ENCODE measurements around the gene CYP27A1.
A peak's percentile ranks its signal among the peaks of the same experiment; 100 is the strongest.

DNA sequence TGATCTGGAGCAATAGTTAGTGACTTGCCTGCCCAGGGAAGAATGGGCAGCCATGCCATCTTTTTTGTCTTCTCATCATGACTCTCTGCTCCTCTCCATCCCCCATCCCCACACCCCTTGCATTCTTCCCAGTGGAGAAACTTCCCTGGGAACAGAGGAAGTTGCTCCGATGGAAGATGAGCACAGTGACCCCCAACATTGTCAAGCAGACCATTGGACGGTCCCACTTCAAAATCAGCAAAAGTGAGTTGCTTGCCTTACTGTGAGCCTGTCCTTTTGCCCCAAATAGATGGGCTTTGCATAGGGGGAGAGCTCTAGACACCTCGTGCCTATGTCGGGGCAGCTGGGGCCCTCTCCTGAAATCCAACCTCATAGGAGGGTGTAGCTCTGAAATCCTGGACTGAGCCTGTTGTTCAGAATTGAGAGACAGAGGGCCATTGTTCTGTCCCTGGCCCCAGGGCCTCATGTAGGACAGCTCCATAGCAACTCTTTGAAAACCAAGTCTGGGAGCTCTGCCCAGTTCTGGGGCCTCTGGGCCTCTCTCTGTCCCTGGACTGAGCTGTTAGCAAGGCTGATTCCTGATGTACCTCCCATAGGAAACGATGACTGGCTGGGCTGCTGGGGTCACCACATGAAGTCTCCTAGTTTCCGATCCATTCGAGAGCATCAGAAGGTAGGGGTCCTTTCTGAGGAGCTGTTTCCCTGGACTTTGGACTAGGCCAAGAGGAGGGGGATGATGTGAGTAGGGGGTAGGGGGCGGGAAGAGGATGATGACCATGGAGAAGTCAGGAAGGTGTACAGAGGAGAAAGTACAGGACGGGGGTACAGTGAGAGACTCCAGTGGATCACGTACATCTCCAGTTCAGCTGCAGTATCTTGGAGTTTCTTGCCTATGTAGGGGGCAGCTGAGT lies 36.1 kb upstream of the CYP27A1 start:
- TF ChIP-seq CTCF (IDR thresholded peaks at IDR 0.05; ENCODE audit: low read depth, low read length, missing input control), result no peak
- TF ChIP-seq SP1 (IDR thresholded peaks at IDR 0.05), result no peak
- no peak for TF ChIP-seq FOXA1 (IDR thresholded peaks at IDR 0.05)
- no peak for TF ChIP-seq RAD21 (IDR thresholded peaks at IDR 0.05)
- TF ChIP-seq TAF1 (conservative IDR thresholded peaks at IDR 0.05), result no peak
- no peak for TF ChIP-seq ZBTB33 (IDR thresholded peaks at IDR 0.05)
- TF ChIP-seq, protein P1, sequence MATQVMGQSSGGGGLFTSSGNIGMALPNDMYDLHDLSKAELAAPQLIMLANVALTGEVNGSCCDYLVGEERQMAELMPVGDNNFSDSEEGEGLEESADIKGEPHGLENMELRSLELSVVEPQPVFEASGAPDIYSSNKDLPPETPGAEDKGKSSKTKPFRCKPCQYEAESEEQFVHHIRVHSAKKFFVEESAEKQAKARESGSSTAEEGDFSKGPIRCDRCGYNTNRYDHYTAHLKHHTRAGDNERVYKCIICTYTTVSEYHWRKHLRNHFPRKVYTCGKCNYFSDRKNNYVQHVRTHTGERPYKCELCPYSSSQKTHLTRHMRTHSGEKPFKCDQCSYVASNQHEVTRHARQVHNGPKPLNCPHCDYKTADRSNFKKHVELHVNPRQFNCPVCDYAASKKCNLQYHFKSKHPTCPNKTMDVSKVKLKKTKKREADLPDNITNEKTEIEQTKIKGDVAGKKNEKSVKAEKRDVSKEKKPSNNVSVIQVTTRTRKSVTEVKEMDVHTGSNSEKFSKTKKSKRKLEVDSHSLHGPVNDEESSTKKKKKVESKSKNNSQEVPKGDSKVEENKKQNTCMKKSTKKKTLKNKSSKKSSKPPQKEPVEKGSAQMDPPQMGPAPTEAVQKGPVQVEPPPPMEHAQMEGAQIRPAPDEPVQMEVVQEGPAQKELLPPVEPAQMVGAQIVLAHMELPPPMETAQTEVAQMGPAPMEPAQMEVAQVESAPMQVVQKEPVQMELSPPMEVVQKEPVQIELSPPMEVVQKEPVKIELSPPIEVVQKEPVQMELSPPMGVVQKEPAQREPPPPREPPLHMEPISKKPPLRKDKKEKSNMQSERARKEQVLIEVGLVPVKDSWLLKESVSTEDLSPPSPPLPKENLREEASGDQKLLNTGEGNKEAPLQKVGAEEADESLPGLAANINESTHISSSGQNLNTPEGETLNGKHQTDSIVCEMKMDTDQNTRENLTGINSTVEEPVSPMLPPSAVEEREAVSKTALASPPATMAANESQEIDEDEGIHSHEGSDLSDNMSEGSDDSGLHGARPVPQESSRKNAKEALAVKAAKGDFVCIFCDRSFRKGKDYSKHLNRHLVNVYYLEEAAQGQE (IDR thresholded peaks at IDR 0.05), result no peak
- no peak for TF ChIP-seq YY1 (IDR thresholded peaks at IDR 0.05)
- TF ChIP-seq GABPA (IDR thresholded peaks at IDR 0.05 in 1 of 2, conservative IDR thresholded peaks at IDR 0.05 in 1 of 2), result no peak
- TF ChIP-seq HNF4G (IDR thresholded peaks at IDR 0.05), result no peak
- TF ChIP-seq RXRA (IDR thresholded peaks at IDR 0.05), result no peak
- TF ChIP-seq, protein P2, sequence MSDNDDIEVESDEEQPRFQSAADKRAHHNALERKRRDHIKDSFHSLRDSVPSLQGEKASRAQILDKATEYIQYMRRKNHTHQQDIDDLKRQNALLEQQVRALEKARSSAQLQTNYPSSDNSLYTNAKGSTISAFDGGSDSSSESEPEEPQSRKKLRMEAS (IDR thresholded peaks at IDR 0.05), result peak; percentile 4
- no peak for TF ChIP-seq ATF3 (IDR thresholded peaks at IDR 0.05)
- TF ChIP-seq EGR1 (IDR thresholded peaks at IDR 0.05; ENCODE audit: low read depth in 2 of 2), result no peak
